ENCODE measurements around the gene ATXN1L. TPM values are rescaled to one million over a fixed set of nuclear protein-coding genes. Genes with fewer than 3 reads are reported as not detected.

ATXN1L gene
- total and polyA plus RNA-seq, 4 donors = 7.9 to 31.2 (median 20.6) TPM

DNA sequence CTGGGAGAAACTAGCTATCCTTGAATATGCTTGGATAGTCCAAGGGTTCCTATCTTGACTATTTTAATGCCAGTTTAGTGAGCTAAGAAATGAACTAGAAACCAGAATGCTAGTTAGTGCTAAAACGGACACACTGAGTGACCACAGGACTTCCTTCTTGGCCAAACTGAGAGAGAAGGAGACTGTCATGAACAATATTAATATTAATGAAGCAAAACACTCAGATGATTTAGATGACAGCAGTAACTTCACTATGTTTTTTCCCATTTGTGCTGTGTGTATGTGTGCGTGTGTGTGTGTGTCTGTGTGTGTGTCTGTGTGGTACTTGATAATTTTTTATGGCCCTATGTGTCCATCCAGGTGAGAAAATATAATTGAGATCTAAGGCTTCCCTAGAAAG, 2.2 kb upstream of the ATXN1L start:
- Histone ChIP-seq H3K36me3 (ENCODE audit: control insufficient read depth in 1 of 2, insufficient read depth in 2 of 2, low read length in 1 of 2) (no peaks in the 10 kb centered on the region), H3K4me3 (ENCODE audit: low read length in 2 of 2) (no peak overlapping the region), H3K4me1 (ENCODE audit: control insufficient read depth in 1 of 2, insufficient read depth in 2 of 2, low read length in 2 of 2) (no peaks in the 10 kb centered on the region), H3K27ac (ENCODE audit: low read depth in 1 of 2, low read length in 2 of 2) (no peak overlapping the region), H3K27me3 (ENCODE audit: control insufficient read depth in 1 of 2, insufficient read depth in 2 of 2, low read length in 1 of 2) (no peaks in the 10 kb centered on the region), H3K9me3 (ENCODE audit: control insufficient read depth, low read length) (no peaks in the 10 kb centered on the region)
- 51 to 55% methylated on average over 2 of the region's 2 CpGs for WGBS, 2 donors
- ATAC-seq (ENCODE audit: low FRiP score) (no peak), DNase-seq (no peak)
- intact Hi-C loops (cut with DNase I) = no loop called here

DNA sequence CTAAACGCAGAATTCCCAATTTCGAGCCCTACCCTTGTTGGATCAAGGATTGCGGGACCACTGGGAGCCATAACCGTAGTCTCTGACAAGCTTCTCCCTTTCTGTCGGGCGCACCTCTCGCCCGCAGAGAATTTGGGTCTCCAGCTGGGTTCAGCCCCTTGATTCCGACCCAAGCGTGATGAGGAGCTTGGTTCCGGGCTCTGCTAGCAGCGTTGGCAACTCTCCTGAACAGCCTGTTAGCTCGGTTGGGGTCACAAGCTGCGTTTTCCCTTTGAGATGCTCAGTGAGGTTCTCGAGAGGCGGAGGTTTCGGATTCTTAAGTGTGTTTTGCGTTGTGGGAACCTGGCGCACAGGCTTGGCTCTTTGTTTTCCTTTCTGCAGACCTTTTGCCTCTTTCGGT, 655 bp downstream of the ATXN1L start:
- intact Hi-C loops (cut with DNase I) = loop anchor here (5.0 kb wide), 1 partner anchor 39 kb away; the partner anchor contains the start of gene AP1G1 (in 2 of the 2)
- no peaks in the 10 kb centered on the region for H3K4me1 ChIP-seq (ENCODE audit: control insufficient read depth in 1 of 2, insufficient read depth in 2 of 2, low read length in 2 of 2)
- H3K9me3 ChIP-seq (ENCODE audit: control insufficient read depth, low read length) = no peaks in the 10 kb centered on the region
- peak overlapping the region; percentile 67 to 96 for H3K4me3 ChIP-seq (ENCODE audit: low read length in 2 of 2)
- no peak for ATAC-seq (ENCODE audit: low FRiP score)
- 0% methylated on average over 20 of the region's 20 CpGs for WGBS, 2 donors
- H3K27me3 ChIP-seq (ENCODE audit: control insufficient read depth in 1 of 2, insufficient read depth in 2 of 2, low read length in 1 of 2) = no peaks in the 10 kb centered on the region
- no peak for DNase-seq
- H3K27ac ChIP-seq (ENCODE audit: low read depth in 1 of 2, low read length in 2 of 2) = peak overlapping the region; percentile 9 to 49
- peaks cover 0 to 5% of the 10 kb centered on the region in 2 donors for H3K36me3 ChIP-seq (ENCODE audit: control insufficient read depth in 1 of 2, insufficient read depth in 2 of 2, low read length in 1 of 2)

DNA sequence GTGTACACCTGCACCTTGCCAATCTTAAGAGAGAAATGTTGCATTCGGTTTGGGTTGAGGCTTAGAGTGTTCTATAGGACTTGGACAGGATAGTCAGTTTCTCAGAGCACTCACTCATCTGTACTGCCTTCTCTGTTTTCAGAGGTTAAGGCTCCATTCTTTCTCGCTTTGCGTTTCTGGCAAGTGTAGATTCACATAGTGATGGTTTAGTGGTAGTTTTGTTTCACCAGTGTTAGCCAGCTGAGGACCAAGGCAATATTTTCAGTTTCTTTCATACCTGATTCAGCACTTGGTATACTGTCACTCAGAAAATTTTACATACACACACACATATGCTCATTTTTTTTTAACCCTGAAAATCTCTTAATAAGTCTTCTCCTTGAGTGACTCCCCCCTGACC, 1.3 kb downstream of the ATXN1L start:
- Histone ChIP-seq H3K4me3 (ENCODE audit: low read length in 2 of 2) (peak overlapping the region in 1 of 2 donors; percentile 96), H3K27me3 (ENCODE audit: control insufficient read depth in 1 of 2, insufficient read depth in 2 of 2, low read length in 1 of 2) (no peaks in the 10 kb centered on the region), H3K36me3 (ENCODE audit: control insufficient read depth in 1 of 2, insufficient read depth in 2 of 2, low read length in 1 of 2) (peaks cover 0 to 5% of the 10 kb centered on the region in 2 donors), H3K27ac (ENCODE audit: low read depth in 1 of 2, low read length in 2 of 2) (no peak overlapping the region), H3K4me1 (ENCODE audit: control insufficient read depth in 1 of 2, insufficient read depth in 2 of 2, low read length in 2 of 2) (no peaks in the 10 kb centered on the region), H3K9me3 (ENCODE audit: control insufficient read depth, low read length) (no peaks in the 10 kb centered on the region)
- no peak for DNase-seq
- 55 to 56% methylated on average over 3 of the region's 3 CpGs for WGBS, 2 donors
- ATAC-seq (ENCODE audit: low FRiP score) = no peak
- intact Hi-C loops (cut with DNase I) = loop anchor here (5.0 kb wide), 1 partner anchor 40 kb away; the partner anchor contains the start of gene AP1G1 (in 2 of the 2)

DNA sequence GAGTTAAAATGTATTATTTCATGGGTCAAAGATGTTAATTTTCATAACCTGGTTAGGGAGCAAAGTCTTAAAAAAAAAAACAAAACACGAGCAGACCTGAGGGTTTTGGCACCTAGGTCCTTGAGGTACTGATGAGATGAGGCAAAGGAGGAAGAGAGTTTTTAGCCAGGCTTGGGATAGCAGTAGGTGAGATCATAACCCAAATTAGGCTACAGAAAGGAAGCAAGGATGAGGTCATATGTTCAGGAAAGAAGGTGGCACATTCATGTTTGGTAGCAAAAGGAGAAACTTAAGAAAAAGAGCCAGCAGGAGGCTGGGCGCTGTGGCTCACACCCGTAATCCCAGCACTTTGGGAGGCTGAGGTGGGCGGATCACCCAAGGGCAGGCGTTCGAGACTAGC, 2.8 kb downstream of the ATXN1L start:
- no peak overlapping the region for H3K27ac ChIP-seq (ENCODE audit: low read depth in 1 of 2, low read length in 2 of 2)
- H3K9me3 ChIP-seq (ENCODE audit: control insufficient read depth, low read length) = no peaks in the 10 kb centered on the region
- 81 to 85% methylated on average over 6 of the region's 6 CpGs for WGBS, 2 donors
- DNase-seq (no peak), ATAC-seq (ENCODE audit: low FRiP score) (no peak)
- no peaks in the 10 kb centered on the region for H3K27me3 ChIP-seq (ENCODE audit: control insufficient read depth in 1 of 2, insufficient read depth in 2 of 2, low read length in 1 of 2)
- no peaks in the 10 kb centered on the region for H3K4me1 ChIP-seq (ENCODE audit: control insufficient read depth in 1 of 2, insufficient read depth in 2 of 2, low read length in 2 of 2)
- intact Hi-C loops (cut with DNase I) = loop anchor here (5.0 kb wide), 1 partner anchor 41 kb away; the partner anchor contains the start of gene AP1G1 (in 2 of the 2)
- peaks cover 0 to 5% of the 10 kb centered on the region in 2 donors for H3K36me3 ChIP-seq (ENCODE audit: control insufficient read depth in 1 of 2, insufficient read depth in 2 of 2, low read length in 1 of 2)
- H3K4me3 ChIP-seq (ENCODE audit: low read length in 2 of 2) = no peak overlapping the region

DNA sequence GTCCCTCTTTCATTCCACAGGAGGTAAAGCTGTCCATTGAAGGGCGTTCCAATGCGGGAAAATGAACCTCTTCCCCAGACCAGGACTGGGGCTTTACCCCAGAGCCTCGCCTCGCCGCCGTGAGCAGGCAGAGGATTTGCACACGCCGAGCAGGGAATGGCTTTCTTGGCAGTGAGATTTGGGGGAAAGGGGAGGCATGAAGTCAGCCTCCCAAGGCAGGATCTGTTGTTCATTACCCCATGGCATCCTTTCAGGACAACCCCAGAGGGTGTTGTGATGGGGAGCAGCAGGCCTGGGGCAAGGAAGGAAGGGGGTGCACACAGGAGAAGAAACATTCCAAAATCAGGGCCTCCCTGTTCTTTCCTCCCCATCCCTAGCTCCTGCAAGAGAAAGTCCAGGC, 6.0 kb downstream of the ATXN1L start:
- intact Hi-C loops (cut with DNase I) = no loop called here
- no peak overlapping the region for H3K4me3 ChIP-seq (ENCODE audit: low read length in 2 of 2)
- DNase-seq (no peak), ATAC-seq (ENCODE audit: low FRiP score) (no peak)
- no peaks in the 10 kb centered on the region for H3K27me3 ChIP-seq (ENCODE audit: control insufficient read depth in 1 of 2, insufficient read depth in 2 of 2, low read length in 1 of 2)
- H3K4me1 ChIP-seq (ENCODE audit: control insufficient read depth in 1 of 2, insufficient read depth in 2 of 2, low read length in 2 of 2) = no peaks in the 10 kb centered on the region
- H3K27ac ChIP-seq (ENCODE audit: low read depth in 1 of 2, low read length in 2 of 2) = no peak overlapping the region
- no peaks in the 10 kb centered on the region for H3K9me3 ChIP-seq (ENCODE audit: control insufficient read depth, low read length)
- 92 to 93% methylated on average over 8 of the region's 8 CpGs for WGBS, 2 donors
- peaks cover 0 to 5% of the 10 kb centered on the region in 2 donors for H3K36me3 ChIP-seq (ENCODE audit: control insufficient read depth in 1 of 2, insufficient read depth in 2 of 2, low read length in 1 of 2)

DNA sequence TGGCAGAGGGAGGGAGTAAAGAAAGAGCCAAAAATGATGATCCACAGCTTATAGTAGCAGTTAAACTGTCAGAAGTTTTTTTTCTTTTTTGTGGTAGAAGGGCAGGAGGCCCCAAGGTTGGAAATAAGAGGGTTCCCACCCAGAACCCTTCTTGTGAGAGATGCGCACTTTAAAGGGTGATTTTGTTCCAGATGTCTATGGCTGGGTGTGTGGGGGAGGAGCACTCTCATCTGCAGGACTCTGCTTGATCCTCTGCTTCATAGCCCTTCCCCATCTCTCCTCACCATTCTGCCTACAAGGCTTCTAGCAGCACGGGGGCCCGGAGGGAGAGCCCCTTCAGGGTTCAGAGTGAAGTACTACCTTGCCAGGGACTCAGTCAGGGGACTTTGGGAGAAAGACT, 6.4 kb downstream of the ATXN1L start:
- DNase-seq = no peak
- Histone ChIP-seq H3K4me3 (ENCODE audit: low read length in 2 of 2) (no peak overlapping the region), H3K27ac (ENCODE audit: low read depth in 1 of 2, low read length in 2 of 2) (no peak overlapping the region), H3K4me1 (ENCODE audit: control insufficient read depth in 1 of 2, insufficient read depth in 2 of 2, low read length in 2 of 2) (no peaks in the 10 kb centered on the region), H3K9me3 (ENCODE audit: control insufficient read depth, low read length) (no peaks in the 10 kb centered on the region), H3K36me3 (ENCODE audit: control insufficient read depth in 1 of 2, insufficient read depth in 2 of 2, low read length in 1 of 2) (peaks cover 0 to 5% of the 10 kb centered on the region in 2 donors), H3K27me3 (ENCODE audit: control insufficient read depth in 1 of 2, insufficient read depth in 2 of 2, low read length in 1 of 2) (no peaks in the 10 kb centered on the region)
- intact Hi-C loops (cut with DNase I) = no loop called here
- WGBS, 2 donors = 93 to 95% methylated on average over 3 of the region's 3 CpGs
- no peak for ATAC-seq (ENCODE audit: low FRiP score)

DNA sequence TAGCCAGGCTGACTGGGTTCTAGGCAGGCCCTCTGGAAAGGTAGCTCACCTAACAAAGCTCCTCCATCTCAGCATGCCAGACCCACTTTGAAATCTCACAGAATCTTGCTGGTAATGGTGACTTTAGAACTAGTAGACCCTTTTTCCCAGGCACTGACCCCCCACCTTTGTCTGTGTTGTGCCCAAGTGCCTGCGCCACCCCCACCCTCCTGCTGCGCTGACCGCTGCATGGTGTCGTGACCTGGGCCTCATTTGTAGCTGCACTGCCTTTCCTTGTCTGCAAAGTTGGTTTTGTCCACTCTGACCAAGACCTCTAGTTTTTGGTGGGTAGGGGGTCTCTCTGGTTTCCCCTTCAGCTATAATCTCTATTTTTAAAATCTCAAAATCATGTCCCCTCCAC, 6.8 kb downstream of the ATXN1L start:
- Histone ChIP-seq H3K27ac (ENCODE audit: low read depth in 1 of 2, low read length in 2 of 2) (no peak overlapping the region), H3K36me3 (ENCODE audit: control insufficient read depth in 1 of 2, insufficient read depth in 2 of 2, low read length in 1 of 2) (peaks cover 0 to 5% of the 10 kb centered on the region in 2 donors), H3K4me1 (ENCODE audit: control insufficient read depth in 1 of 2, insufficient read depth in 2 of 2, low read length in 2 of 2) (no peaks in the 10 kb centered on the region), H3K27me3 (ENCODE audit: control insufficient read depth in 1 of 2, insufficient read depth in 2 of 2, low read length in 1 of 2) (no peaks in the 10 kb centered on the region), H3K9me3 (ENCODE audit: control insufficient read depth, low read length) (no peaks in the 10 kb centered on the region), H3K4me3 (ENCODE audit: low read length in 2 of 2) (no peak overlapping the region)
- DNase-seq (no peak), ATAC-seq (ENCODE audit: low FRiP score) (no peak)
- 96 to 97% methylated on average over 4 of the region's 4 CpGs for whole genome bisulfite sequencing, 2 donors
- intact Hi-C loops (cut with DNase I) = no loop called here

DNA sequence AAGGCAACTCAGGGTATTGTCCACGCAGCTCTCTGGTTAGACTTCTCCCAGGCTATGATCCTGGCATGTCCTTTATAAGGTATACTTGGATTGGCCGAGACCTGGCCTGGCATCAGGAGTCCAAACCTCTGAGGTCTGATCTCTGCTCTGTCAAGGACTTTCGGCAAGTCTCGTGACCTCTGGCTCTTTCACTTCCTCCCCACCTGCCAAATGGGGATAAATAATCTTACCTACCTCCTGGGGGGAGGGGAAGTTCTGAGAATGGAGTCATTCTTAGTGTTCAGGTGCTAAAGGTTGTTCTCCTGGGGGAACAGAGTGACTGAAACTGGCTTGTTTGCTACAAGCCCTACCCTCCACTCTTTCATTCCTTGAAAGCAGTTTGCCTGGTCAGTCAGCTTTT, 7.6 kb downstream of the ATXN1L start:
- no peak overlapping the region for H3K4me3 ChIP-seq (ENCODE audit: low read length in 2 of 2)
- H3K27ac ChIP-seq (ENCODE audit: low read depth in 1 of 2, low read length in 2 of 2) = no peak overlapping the region
- H3K27me3 ChIP-seq (ENCODE audit: control insufficient read depth in 1 of 2, insufficient read depth in 2 of 2, low read length in 1 of 2) = no peaks in the 10 kb centered on the region
- ATAC-seq (ENCODE audit: low FRiP score) (no peak), DNase-seq (no peak)
- 82 to 85% methylated on average over 4 of the region's 4 CpGs for WGBS, 2 donors
- no peaks in the 10 kb centered on the region for H3K9me3 ChIP-seq (ENCODE audit: control insufficient read depth, low read length)
- intact Hi-C loops (cut with DNase I) = no loop called here
- no peaks in the 10 kb centered on the region for H3K4me1 ChIP-seq (ENCODE audit: control insufficient read depth in 1 of 2, insufficient read depth in 2 of 2, low read length in 2 of 2)
- H3K36me3 ChIP-seq (ENCODE audit: control insufficient read depth in 1 of 2, insufficient read depth in 2 of 2, low read length in 1 of 2) = peaks cover 0 to 5% of the 10 kb centered on the region in 2 donors

DNA sequence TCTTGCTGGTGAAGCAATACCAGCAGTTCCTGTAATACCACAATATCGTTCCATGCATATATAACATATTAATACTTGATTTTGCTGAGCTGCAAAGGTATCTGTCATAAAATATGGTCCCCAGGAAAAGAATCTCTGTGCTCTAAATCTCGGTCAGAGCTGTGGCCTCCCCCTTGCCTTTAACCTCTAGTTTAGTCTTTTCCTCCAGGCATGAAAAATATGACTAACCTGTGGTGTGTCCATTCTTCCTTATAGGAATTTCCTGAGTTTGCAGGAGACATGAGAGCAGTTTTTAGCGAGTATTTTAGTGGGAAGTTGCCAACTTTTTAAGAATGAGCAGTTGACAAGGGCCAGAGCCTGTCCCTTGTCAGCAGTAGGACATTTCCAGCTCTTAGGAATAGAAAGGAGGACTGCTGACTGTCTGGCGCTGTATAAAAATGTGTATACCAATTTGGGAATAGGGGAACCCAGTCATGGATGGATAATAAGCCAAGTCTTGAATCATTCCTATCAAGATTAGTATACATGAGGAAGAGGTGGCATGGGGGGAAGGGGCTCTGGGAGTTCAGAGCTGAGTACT, 8.7 kb downstream of the ATXN1L start:
- peaks cover 0 to 3% of the 10 kb centered on the region in 2 donors for H3K36me3 ChIP-seq (ENCODE audit: control insufficient read depth in 1 of 2, insufficient read depth in 2 of 2, low read length in 1 of 2)
- intact Hi-C loops (cut with DNase I) = no loop called here
- WGBS, 2 donors = 66 to 68% methylated on average over 4 of the region's 4 CpGs
- no peak overlapping the region for H3K4me3 ChIP-seq (ENCODE audit: low read length in 2 of 2)
- DNase-seq = no peak
- no peaks in the 10 kb centered on the region for H3K4me1 ChIP-seq (ENCODE audit: control insufficient read depth in 1 of 2, insufficient read depth in 2 of 2, low read length in 2 of 2)
- no peak overlapping the region for H3K27ac ChIP-seq (ENCODE audit: low read depth in 1 of 2, low read length in 2 of 2)
- H3K9me3 ChIP-seq (ENCODE audit: control insufficient read depth, low read length) = no peaks in the 10 kb centered on the region
- H3K27me3 ChIP-seq (ENCODE audit: control insufficient read depth in 1 of 2, insufficient read depth in 2 of 2, low read length in 1 of 2) = no peaks in the 10 kb centered on the region
- no peak for ATAC-seq (ENCODE audit: low FRiP score)

Measured in aorta (tissue), 5 donors.